MM.1S (cell line): ENCODE results near the gene GPR82.

Source experiments
- CTCF ChIP-seq: fragments of 300-600 bp; sonication (generic); IDR thresholded peaks from 2 replicates; pipeline ENCODE4 v1.5.1; 2016; ENCODE audit warnings: antibody characterized with exemption, low read length, mixed read lengths
- EZH2phosphoT487 ChIP-seq: fragments of 300-600 bp; sonication (generic); IDR thresholded peaks from 2 replicates; pipeline ENCODE4 v1.6.1; 2018; ENCODE audit warnings: antibody characterized with exemption, low read length

GRCh38 chrX:41761702-41762101, 37.7 kb downstream of the GPR82 start:
- TF ChIP-seq CTCF, result no peak
- no peak for TF ChIP-seq EZH2phosphoT487
